Femur (tissue), 1 donor: ENCODE results near the gene WDR37.
"Not testable (repeated sequence)": the region's sequence is repeated elsewhere in the genome, so short reads cannot be mapped to it uniquely, and the experiment has no call there.

Experiments
- DNase-seq: peaks from one replicate; pipeline ENCODE4 v3.0.0-alpha.2; 2017

The WDR37 gene, protein sequence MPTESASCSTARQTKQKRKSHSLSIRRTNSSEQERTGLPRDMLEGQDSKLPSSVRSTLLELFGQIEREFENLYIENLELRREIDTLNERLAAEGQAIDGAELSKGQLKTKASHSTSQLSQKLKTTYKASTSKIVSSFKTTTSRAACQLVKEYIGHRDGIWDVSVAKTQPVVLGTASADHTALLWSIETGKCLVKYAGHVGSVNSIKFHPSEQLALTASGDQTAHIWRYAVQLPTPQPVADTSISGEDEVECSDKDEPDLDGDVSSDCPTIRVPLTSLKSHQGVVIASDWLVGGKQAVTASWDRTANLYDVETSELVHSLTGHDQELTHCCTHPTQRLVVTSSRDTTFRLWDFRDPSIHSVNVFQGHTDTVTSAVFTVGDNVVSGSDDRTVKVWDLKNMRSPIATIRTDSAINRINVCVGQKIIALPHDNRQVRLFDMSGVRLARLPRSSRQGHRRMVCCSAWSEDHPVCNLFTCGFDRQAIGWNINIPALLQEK

DNA sequence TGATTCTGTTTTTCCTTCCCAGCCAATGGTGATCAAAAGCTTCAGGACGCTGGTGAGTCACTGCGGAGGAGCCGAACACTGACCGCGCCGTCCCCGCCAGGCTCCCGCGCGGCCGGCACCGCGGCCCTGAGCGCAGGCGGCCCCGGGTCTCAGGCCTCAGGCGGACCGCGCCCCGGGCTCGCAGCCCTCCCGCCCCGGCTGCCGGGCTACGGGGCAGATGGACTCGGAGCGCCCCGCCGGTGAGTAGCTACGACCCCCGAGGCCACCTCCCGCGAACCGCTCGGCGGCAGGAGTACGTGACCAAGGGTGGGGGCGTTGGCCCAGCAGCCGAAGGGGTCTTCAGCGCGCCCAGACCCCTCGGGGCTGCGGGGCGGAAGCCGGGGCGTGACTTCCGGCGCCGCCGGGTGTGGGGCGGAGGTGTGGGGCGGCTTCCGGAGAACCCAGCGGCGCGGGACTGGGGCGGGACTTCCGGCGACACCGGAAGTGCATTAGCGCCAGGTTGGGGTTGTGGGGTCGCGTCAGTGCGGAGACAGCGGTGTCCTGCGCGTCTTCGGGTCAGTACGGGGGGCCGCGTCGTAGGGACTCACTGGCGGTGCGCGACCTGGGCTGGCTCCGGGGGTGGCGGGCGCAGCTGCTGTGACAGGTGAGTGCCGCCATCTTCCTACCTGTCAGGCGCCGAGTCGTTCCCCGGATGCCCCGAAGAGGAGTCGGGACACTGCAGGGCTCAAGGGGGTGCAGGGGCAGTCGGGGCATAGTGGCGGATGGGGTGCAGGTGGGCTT, at the start of gene WDR37:
TSS of gene WDR37 (plus strand) at position 60 of the 780 bp plus-strand sequence. CDS start 15,771 bp downstream, outside the sequence.
- peak; percentile 93 for DNase-seq

- DNase-seq = no peak
Observed at GRCh38 chr10:1006573-1006972, 49.6 kb upstream of the WDR37 start.

- no peak for DNase-seq
Observed at GRCh38 chr10:1007583-1007982, 48.6 kb upstream of the WDR37 start.

DNA sequence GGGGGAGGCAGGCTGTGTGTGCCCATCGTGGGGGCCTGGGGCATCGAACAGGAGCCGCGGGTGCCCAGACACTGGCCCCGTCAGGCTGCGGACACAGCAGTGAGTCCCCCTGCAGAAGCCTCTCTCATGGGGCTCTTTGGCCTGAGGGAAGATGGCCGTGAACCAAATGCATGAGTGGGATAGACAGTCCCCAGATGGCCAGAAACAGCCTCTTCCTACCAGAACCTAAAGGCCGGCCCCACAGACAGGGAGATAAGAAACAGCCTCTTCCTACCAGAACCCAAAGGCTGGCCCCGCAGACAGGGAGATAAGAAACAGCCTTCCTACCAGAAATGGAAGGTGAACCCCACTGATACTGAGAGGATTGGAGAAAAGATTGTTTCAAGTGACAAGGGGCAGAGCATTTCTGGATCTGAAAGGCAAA, 47.1 kb upstream of the WDR37 start:
- no peak for DNase-seq

DNA sequence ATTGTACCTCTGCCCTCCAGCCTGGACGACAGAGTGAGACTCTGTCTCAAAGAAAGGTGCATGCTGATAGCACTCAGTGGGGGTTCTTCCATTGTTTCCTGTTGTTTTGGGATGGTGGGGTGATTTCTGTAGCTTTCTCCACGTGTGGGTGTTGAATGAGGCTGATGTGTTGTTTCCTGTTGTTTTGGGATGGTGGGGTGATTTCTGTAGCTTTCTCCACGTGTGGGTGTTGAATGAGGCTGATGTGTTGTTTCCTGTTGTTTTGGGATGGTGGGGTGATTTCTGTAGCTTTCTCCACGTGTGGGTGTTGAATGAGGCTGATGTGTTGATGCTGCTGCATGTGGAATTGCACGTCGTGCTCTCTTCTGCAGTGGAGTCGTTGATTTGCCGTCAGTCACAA, 46.2 kb upstream of the WDR37 start:
- DNase-seq = not testable (repeated sequence)

DNA sequence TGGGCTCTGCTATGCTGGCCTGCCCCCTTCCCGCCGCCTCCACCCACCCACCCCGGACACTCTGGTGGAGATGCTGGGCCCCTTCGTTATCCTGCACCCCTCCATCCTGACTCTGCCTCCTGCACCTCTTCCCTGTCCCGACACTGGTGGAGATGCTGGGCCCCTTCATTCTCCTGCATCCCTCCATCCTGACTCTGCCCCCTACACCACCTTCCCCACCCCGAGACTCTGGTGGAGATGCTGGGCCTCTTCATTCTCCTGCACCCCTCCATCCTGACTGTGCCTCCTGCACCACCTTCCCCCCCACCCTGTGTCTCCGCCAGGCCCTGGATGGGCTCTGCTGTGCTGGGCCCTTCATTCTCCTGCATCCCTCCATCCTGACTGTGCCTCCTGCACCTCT, 45.5 kb upstream of the WDR37 start:
- DNase-seq = no peak

- no peak for DNase-seq
Observed at GRCh38 chr10:1011696-1012095, 44.5 kb upstream of the WDR37 start.

DNA sequence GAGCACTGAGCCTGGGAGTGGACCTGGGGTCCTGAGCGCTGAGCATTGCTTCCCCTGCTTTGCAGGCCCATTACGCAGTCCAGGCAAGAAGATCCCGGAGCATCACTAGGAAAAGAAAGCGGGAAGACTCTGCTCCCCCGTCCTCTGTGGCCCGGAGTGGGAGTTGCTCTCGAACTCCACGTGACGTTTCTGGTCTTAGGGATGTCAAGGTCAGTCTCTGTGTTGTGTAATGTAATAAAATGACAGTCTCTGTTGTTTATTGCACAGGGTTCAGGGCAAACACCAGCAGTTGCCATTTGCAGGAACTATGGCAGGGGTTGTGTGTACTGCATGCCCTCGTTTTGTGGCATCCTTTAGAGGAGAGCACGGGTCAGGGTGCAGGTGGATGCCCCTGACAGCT, 40.5 kb upstream of the WDR37 start:
- no peak for DNase-seq

- no peak for DNase-seq
Observed at GRCh38 chr10:1019362-1019761, 36.8 kb upstream of the WDR37 start.

DNA sequence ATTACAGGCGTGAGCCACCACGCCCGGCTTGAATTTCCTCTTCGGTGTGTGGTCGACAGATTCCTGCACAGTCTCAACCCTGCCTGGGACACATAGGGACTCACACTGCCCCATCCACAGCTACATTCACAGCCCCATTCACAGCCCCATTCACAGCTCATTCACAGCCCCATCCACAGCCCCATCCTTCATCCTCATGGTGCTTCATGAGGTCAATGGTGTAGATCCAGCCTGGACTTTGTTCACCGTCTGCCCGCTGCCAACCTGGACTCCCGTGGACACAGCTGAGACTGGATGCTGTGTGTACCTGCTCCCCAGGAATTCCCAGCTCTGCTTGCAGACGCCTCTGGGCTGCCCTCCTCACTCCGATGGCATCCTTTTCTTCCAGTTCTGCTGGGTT, 35.7 kb upstream of the WDR37 start:
- no peak for DNase-seq

- DNase-seq = no peak
Observed at GRCh38 chr10:1020958-1021357, 35.2 kb upstream of the WDR37 start.

DNA sequence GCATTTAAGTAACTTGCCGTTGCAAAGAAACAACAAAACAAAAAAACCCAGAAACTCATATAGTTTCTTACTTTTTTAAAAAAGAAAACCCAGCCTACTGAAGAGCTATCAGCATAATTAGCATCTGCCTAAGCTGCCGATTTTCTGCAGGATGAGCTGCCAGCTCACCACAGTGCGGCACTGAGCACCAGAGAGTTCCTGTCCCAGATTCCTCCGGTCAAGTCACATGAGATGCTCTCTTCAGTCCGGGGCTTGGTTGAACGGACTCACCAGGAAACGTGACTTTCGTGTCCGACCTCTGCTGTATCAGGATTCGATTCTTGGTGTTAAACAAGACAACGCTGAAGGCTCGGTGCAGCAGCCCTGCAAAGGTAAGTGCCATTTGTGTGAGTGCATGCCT, 33.8 kb upstream of the WDR37 start:
- no peak for DNase-seq

DNA sequence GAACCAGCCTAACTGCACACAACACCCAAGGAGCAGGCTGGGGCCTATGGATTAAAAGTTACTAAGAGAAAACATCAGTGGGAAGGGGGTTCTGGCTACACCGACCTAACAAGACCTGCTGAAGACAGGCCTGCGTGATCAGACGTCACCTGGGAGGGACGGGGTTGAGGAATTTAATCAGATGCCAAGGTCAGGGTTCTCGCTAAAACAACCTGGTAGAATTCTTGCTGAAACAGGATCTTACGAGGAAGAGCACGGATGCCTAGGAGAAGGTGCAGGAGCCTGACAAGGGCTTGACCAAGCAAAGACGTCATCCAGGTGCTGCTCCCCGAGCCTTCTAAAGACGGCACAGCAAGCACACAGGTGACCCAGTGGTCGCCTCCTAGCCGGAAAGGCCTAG, 32.1 kb upstream of the WDR37 start:
- no peak for DNase-seq

DNA sequence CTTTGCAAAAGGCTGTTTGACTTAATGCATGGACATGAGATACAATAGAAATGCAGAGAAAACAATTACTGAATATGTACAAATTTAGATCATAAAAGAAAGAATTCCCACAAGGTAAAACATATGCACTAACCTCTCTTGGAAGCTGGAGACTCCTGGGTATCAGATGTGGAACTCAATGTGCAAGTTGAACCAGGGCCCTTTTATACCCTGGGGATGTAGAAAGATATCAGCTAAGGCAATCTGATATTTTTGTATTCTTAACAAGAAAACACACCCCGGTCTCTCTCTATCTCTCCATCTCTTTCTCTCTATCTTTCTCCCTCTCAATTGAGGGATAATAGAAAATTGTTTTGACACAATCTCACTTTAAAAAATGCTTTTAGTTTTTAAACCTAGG, 30.5 kb upstream of the WDR37 start, which contains the start of gene IDI2:
TSS of gene IDI2 (minus strand) at position 177 of the 400 bp plus-strand sequence. CDS start 1,136 bp downstream, outside the sequence.
- no peak for DNase-seq

- DNase-seq = no peak
Observed at GRCh38 chr10:1026578-1026977, 29.6 kb upstream of the WDR37 start.

DNA sequence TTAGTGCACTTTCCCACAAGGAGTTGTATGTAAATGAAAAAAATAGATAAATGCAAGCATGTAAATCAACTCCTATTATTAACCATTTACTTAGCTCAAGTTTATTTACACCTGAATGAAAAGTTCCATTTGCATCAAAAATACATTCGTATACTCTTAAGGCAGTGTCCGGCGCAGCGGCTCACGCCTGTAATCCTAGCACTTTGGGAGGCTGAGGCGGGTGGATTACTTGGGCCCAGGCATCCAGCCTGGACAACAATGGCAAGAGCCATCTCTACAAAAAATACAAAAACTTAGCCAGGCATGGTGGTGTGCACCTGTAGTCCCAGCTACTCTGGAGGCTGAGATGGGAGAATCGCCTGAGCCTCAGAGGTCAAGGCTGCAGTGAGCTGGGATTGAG, 26.3 kb upstream of the WDR37 start:
- no peak for DNase-seq

DNA sequence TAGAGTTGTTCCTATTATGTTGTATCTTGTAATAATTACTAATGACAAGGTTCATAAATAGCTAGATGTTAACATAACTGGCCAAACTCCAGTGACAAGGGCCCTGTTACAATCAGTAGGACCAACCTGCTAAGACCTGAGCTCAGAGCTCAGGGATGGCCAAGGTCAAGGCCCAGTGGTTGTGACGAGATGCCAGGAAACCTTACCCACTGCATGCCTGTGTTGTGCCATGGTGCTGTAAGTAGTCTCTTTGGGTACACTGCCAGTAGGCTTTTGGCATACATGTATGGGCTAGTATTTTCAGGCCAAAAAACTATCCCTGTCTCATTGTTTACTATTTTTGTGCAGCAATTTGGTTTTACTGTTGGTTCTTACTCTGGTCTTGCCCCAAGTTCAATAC, 22.6 kb upstream of the WDR37 start:
- DNase-seq = no peak

GRCh38 chr10:1034758-1035157, 21.4 kb upstream of the WDR37 start:
- DNase-seq = no peak

GRCh38 chr10:1035201-1035600, 21.0 kb upstream of the WDR37 start:
- no peak for DNase-seq

- no peak for DNase-seq
Observed at GRCh38 chr10:1036341-1036791, 19.8 kb upstream of the WDR37 start.

DNA sequence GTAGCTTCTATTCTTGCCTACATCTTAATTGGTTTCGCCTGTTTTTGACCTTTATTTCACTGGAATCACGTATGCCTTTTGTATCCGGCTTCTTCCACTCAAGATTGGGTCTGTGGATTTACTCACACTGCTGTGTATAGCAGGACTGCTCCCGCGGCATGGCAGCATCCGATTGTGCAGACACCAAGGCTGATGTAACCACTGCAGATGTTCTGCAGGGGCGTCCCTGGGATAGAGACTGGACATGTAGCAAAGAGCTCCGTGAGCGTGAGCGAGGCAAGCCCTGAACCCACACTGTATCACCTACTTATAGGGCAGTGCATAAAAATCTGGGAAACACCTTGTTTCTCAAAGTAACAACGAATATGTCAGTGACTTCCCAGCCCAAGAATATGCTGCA, 19.1 kb upstream of the WDR37 start:
- DNase-seq = no peak

GRCh38 chr10:1038769-1039168, 17.4 kb upstream of the WDR37 start:
- not testable (repeated sequence) for DNase-seq

DNA sequence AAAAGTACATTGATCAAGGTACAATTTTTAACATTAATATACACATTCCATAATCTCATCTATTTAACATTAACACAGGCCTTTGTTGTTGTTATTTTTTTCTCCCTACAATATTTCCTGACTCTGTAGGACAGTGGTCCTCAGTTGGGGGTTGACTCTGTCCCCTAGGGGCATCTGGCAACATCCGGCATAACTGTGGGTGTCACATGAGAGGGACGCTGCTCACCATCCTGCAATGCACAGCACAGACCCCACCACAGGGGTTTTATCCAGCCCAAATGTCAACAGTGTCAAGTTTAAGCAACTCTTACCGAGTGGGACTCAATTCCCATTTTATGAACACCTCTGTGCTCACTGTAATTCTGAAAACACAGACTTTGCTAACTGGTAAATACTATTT, 16.1 kb upstream of the WDR37 start:
- no peak for DNase-seq

DNA sequence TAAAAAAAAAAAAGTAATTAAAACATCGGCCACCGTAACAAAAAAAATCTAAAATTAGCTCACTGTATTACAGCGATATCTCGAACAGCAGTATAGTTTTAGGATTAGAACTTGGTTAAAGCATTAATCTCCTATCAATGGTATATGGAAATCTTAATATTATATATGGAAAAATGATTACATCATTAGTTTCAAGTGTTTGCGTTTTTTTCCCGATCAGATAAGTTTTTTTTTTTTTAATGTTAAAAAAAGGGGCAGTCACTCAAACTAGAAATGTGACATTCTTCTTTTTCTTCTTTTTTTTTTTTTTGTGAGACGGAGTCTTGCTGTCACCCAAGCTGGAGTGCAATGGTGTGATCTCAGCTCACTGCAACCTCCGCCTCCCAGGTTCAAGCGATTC, 14.7 kb upstream of the WDR37 start:
- no peak for DNase-seq
